ENCODE measurements around the gene ZNF853. TPM values are rescaled to one million over a fixed set of nuclear protein-coding genes. Genes with fewer than 3 reads are reported as not detected.

The ZNF853 gene
- 1.6 and 5.2 TPM in 2 replicates for total RNA-seq

GRCh38 chr7:6614953-6615722 is at the start of gene ZNF853:
TSS of gene ZNF853 (plus strand) at chr7:6615610. CDS start at chr7:6616175, 565 bp downstream.

GRCh38 chr7:6577369-6578113 is 37.9 kb upstream of the ZNF853 start, which contains the start of gene ZDHHC4:
TSS of gene ZDHHC4 (plus strand) at chr7:6577454. CDS start at chr7:6580562, 3,108 bp downstream.

DNA sequence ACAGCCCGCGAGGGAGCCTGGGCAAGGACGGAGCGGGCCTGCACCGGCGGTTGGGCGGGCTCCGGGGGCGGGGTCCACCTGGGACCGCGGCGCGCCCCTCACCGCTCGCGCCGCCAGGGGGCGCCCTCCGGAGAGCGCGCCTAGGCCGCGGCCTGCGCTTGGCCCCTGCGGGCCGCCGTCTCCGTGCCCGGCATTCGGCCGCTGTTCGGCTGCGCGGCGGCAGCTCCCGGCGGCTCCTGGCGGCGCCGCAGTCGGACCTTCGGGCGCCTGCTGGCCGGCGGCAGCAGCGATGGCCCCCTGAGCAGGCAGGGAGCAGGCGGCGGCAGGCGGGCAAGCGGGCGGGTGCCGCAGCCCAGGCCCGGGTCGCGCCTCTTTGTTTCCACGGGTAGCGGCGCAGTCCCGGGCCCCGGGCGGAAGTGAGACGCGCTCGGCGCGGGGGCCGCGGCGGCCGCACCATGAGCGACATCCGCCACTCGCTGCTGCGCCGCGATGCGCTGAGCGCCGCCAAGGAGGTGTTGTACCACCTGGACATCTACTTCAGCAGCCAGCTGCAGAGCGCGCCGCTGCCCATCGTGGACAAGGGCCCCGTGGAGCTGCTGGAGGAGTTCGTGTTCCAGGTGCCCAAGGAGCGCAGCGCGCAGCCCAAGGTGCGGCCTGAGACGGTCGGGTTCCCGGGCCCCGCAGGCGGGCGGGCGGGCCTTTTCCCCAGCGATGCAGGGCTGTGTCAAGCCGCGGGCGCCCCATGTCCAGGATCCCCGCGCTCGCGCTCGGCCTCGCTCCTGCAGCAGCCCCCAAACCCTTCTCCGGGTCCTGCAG is 25.4 kb upstream of the ZNF853 start, which contains the start of gene INTS15:
Gene INTS15, plus strand, starts transcription at position 193 of the 816 bp plus-strand sequence. Its CDS starts 263 bp downstream, at position 456.

DNA sequence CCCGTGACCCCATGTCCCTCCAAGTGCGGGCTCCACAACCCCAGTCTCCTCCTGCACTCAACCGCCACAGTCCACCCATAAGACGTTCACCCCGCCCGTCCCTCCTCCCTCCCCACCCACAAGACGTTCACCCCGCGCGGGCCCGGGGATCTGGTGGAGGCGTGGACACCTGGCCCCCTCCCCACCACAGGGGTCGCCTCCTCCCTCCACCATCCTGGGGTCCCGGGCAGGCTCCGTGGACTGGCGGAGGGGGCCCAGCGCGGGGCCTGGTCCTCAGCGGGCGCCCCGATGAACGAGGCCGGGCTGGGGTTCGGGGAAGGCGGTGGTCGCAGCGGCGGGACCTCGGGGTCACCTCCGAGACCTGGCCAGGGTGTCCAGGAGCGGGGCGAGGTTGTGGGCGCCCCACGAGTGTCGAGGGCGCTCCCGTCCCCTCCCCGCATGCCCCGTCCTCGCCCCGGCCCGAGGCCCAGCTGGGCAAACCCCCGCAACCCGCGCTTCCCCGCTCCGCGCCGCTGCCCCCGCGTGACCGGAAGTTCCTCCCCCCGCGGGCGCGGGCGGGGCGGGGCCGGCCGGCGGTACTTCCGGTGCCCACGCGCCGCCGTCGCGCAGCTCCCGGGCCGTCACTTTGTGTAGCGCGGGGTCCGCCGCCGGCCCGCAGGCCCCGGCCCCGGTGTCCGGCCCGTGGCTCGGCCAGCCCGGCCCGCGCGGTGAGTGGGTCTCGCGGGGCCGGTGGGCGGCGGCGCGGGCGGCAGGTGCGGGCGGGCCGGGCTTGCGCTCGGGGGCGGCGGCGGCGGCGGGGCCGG is 21.5 kb downstream of the ZNF853 start, which contains the start of gene ZNF316:
Gene ZNF316, plus strand, starts transcription at position 578 of the 803 bp plus-strand sequence. CDS start 5,092 bp downstream, outside the sequence.

Other genes starting within 250 kb of the ZNF853 start
- 52.7 and 60.7 TPM in 2 replicates for gene RAC1, start 241.1 kb upstream of the ZNF853 start, total RNA-seq
- 17.5 and 21.0 TPM in 2 replicates for gene DAGLB, start 167.7 kb upstream of the ZNF853 start, total RNA-seq
- gene KDELR2, start 131.5 kb upstream of the ZNF853 start, total RNA-seq = 110 and 135 TPM in 2 replicates
- gene GRID2IP, start 64.1 kb upstream of the ZNF853 start, total RNA-seq = under 0.01 and 0.09 TPM in 2 replicates
- 31.4 and 38.1 TPM in 2 replicates for gene ZDHHC4, start 38.2 kb upstream of the ZNF853 start, total RNA-seq
- 8.9 and 13.5 TPM in 2 replicates for gene INTS15, start 25.6 kb upstream of the ZNF853 start, total RNA-seq
- 14.6 and 15.8 TPM in 2 replicates for gene ZNF316, start 21.7 kb downstream of the ZNF853 start, total RNA-seq
- 19.0 and 32.1 TPM in 2 replicates for gene ZNF12, start 91.3 kb downstream of the ZNF853 start, total RNA-seq
- gene RSPH10B2, start 138.5 kb downstream of the ZNF853 start, total RNA-seq = 2.0 and 2.1 TPM in 2 replicates
- 60.1 and 63.6 TPM in 2 replicates for gene CCZ1B, start 210.7 kb downstream of the ZNF853 start, total RNA-seq

Data from dermis lymphatic vessel endothelial cell (primary cell).